Endothelial cell of umbilical vein (primary cell): ENCODE results near the gene PCDHA10.

Experiments
- CTCF ChIP-seq, 2 donors: IDR thresholded peaks; 1 replicate in 1 of 2; 2 replicates in 1 of 2; pipeline ENCODE4 v1.5.1; 2011; ENCODE audit warnings: low read length in 2 of 2, mild to moderate bottlenecking in 2 of 2, moderate library complexity in 2 of 2, control low read depth in 1 of 2, inconsistent platforms in 1 of 2, low read depth in 1 of 2; ENCODE audit not compliant: insufficient read depth in 1 of 2; ENCODE audit errors: extremely low read depth in 1 of 2
- MAX ChIP-seq: IDR thresholded peaks from 2 replicates; pipeline ENCODE4 v1.6.1; 2011; ENCODE audit not compliant: insufficient read depth, insufficient read length
- MYC ChIP-seq: IDR thresholded peaks from one replicate; pipeline ENCODE4 v1.6.1; 2011; ENCODE audit warnings: mild to moderate bottlenecking, low read depth, low read length
- POLR2AphosphoS5 ChIP-seq: IDR thresholded peaks from 2 replicates; pipeline ENCODE4 v1.6.1; 2012; ENCODE audit warnings: low read depth, mild to moderate bottlenecking, control low read depth, low read length, moderate library complexity; ENCODE audit not compliant: insufficient read depth

GRCh38 chr5:140877262-140877581 is 21.5 kb downstream of the PCDHA10 start:
- no peak for TF ChIP-seq MYC
- TF ChIP-seq POLR2AphosphoS5 = no peak
- no peak for TF ChIP-seq MAX
- no peak for TF ChIP-seq CTCF (IDR thresholded peaks at IDR 0.05; ENCODE audit: extremely low read depth in 1 of 2, insufficient read depth in 1 of 2, low read depth in 1 of 2, low read length in 2 of 2)
